GM19035 (cell line): ENCODE results near the gene HOMEZ.
"Not testable (repeated sequence)": the region's sequence is repeated elsewhere in the genome, so short reads cannot be mapped to it uniquely, and the experiment has no call there.

Experiments used
- ATAC-seq: cut with Tn5 transposase; IDR thresholded peaks from one replicate; pipeline ENCODE4 v1.9.1; 2021; ENCODE audit not compliant: unreplicated experiment

Gene HOMEZ

DNA sequence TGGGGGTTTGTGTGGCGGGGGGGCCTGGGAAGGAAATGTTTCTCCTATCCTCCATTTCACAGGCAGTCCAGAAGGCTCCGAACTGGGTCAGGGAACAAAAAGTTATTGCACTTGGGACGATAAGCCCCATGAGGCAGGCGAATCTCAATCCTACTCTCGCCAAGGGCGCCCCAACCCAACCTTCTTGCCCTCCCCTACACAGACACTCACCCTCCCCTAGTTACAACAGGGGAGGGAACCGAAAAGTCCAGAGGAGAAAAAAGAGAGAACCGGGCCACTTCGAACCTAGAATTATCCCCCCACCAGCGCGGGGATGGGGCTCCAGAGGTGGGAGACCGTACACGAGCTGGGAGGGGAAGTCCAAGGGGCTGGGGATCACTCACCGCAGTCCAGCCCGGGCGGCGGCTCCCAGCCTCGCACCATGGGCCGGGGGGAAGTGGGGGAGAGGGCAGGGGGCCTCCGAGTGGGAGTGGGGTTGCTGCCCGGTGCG lies 357 bp downstream of the HOMEZ start:
- ATAC-seq: peak; percentile 25

GRCh38 chr14:23284654-23285529 lies 1.0 kb downstream of the HOMEZ start:
- no peak for ATAC-seq

- no peak for ATAC-seq
Measured at GRCh38 chr14:23281247-23281646, 4.7 kb downstream of the HOMEZ start.

GRCh38 chr14:23277928-23278327 lies 8.0 kb downstream of the HOMEZ start:
- ATAC-seq: not testable (repeated sequence)

DNA sequence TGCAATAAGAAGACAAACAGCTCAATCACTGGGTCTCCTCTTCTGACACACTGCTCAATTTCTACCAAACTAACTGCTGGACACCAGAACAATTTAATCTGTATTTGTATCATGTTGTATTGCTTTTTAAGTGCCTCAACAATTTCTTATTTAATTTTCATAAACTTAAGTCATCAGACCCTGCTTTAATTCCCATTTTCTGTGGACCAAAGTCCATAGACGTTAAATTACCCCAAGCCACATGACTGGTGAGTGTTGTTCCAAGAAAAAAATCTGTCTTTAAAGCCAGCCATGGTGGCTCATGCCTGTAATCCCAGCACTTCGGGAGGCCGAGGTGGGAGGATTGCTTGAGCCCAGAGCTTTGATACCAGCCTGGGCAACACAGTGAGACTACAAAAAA lies 8.7 kb downstream of the HOMEZ start:
- no peak for ATAC-seq

DNA sequence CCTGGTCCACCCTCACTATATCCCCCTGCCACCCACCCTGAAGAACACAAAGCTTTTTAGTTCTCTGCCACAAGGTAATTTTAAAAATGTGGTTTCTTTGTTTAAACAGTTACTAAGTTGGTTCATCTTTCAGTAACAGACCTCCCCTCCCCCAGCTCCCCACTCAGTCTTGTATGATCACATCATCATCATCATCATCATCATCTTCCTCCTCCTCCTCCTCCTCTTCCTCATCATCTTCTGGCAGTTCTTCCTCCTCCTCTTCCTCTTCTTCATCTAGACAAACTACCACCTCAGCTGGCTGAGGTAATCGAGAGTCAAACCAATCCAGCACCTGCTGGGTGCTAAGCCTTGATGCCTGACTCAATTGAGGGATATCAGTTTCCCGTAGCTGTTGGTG lies 10.5 kb downstream of the HOMEZ start:
- ATAC-seq: no peak

GRCh38 chr14:23269193-23269592 lies 16.7 kb downstream of the HOMEZ start:
- no peak for ATAC-seq

- ATAC-seq: not testable (repeated sequence)
Measured at GRCh38 chr14:23260849-23261248, 25.1 kb downstream of the HOMEZ start.

GRCh38 chr14:23259426-23259825 lies 26.5 kb downstream of the HOMEZ start:
- ATAC-seq: no peak

DNA sequence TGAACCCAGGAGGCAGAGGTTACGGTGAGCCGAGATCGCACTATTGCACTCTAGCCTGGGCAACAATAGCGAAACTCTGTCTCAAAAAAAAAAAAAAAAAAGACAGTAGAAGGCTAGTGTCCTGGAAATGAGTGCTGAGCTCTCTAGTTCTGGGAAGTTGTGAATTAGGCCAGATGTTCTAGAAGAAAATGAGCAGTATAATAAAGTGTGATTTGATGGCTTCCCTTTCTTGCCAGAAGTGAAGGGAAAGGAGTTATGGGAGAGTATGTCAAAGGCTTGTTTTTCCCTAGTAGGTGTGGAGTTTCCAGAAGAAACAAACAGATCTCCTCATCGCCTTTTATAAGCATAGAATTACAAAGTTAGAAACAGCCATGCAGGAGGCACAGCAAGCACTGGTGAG lies 27.7 kb downstream of the HOMEZ start:
- no peak for ATAC-seq

DNA sequence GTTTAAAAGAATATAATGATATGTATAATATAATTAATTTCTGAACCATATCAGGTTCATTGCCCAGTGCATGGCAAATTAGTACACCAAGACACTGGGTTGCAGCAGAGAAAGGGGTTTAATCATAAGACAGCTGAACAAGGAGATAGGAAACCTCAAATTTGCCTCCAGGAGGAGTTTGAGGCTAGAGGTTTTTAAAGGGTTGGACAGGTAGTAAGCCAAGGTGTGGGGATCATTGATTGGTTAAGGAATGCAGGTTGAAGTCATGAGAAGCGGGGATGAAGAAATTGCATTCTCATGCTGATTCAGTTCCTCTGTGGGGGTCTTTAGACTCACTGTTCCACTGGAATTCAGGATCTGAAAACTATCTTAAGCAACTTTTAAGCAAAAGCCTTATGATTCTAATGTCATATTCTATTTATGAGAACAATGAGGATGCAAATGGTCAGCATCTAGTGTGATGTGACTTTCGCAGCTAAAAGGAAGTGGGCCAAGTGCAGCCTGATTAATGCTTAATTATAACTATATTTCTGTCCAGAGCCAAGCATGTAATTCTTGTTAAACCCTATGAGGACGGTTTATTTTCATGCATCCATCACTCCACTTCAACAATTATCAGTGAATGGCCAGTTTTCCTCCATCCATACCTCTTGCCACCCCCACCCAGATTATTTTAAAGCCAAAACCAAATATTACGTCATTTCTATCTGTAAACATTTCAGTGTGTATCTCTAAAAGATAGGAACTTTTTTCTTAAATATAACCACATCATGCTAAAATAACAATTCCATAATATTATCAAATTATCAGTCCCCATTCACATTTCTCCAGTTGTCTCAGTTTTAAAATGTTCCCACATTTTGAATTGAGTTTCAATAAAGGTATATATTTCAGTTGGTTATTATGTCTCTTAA lies 33.3 kb downstream of the HOMEZ start:
- ATAC-seq: no peak

- no peak for ATAC-seq
Measured at GRCh38 chr14:23252006-23252405, 33.9 kb downstream of the HOMEZ start.

GRCh38 chr14:23249824-23250223 lies 36.1 kb downstream of the HOMEZ start:
- no peak for ATAC-seq

GRCh38 chr14:23248601-23249000 lies 37.3 kb downstream of the HOMEZ start:
- no peak for ATAC-seq

GRCh38 chr14:23245282-23245681 lies 40.6 kb downstream of the HOMEZ start:
- no peak for ATAC-seq

DNA sequence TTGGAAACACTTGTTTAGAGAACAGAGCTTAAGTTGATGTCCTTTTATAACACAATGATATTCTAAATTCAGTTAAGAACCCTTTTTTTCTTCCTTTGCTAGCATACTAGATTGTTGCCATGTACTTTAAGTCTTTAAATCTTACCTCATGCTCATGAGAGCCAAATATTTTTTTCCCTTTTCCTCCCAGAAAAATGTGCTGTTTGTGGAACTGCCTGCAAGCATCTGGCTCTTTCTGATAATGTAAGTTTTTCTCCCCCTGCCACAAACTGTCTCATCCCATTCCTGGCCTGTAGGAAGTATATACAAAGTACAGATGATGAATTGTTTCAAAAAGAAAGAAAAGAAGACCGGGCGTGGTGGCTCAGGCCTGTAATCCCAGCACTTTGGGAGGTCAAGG lies 42.9 kb downstream of the HOMEZ start:
- no peak for ATAC-seq

DNA sequence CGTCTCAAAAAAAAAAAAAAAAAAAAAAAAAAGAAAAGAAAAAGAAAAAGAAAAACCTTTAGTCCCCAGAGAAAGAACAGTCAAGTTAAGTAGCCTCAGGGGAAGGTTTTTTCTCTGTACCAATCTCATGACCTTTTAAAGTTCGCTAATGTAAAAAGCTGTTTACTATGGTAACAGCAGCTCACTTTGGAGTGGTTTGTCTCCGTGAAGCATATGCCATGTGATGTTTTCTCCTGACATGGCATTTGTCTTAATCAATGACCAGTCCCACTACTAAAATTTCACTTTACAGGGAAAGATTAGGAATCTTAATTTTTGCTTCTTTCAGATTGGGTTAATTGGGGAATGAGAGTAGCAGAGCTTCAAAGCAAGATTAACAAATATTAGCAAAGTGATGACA lies 43.9 kb downstream of the HOMEZ start:
- ATAC-seq: no peak

DNA sequence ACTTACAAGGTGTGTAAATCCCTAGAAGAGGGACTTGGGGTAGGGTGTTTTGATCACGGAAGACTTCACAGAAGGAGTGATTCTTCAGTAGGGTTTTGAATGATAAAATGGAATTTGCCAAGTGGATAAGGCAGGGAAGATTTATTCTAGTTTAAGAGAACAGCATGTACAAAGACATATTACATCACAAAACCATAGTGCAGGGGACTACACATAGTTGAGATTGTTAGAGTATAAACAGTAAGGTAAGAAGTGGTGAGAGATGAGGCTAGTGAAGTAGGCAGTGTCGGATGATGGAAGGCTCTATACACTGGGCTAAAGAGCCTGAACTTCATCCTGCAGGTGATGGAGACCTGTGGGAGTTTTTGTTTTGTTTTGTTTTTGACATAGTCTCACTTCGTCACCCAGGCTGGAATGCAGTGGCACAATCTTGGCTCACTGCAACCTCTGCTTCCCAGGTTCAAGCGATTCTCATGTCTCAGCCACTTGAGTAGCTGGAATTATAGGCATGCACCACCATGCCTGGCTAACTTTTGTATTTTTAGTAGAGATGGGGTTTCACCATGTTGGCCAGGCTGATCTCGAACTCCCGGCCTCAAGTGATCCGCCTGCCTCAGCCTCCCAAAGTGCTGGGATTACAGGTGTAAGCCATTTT lies 44.7 kb downstream of the HOMEZ start:
- not testable (repeated sequence) for ATAC-seq

- ATAC-seq: no peak
Measured at GRCh38 chr14:23240661-23241060, 45.3 kb downstream of the HOMEZ start.

- peak; percentile 72 for ATAC-seq
Measured at GRCh38 chr14:23237772-23238594, 47.9 kb downstream of the HOMEZ start, which contains the start of gene RNF212B. RNF212B (plus strand) TSS chr14:23237936; CDS start chr14:23240346, 2,410 bp downstream.
